HEK293 (cell line): ENCODE data around the gene IQSEC1.

ENCODE experiments used
- CTCF ChIA-PET: fragments of 350-600 bp; formaldehyde crosslinking; extraction: SDS; loops from one replicate; lab custom pipeline; 2021; ENCODE audit warnings: antibody characterized with exemption; lab: Yijun Ruan, JAX
- POLR2A ChIA-PET: fragments of 300-600 bp; formaldehyde crosslinking; extraction: SDS; loops from one replicate; lab custom pipeline; 2020; ENCODE audit warnings: antibody characterized with exemption, inconsistent platforms; lab: Yijun Ruan, JAX
- H3K27ac ChIP-seq: fragments of 200-500 bp; sonication (Bioruptor generic); 2 replicates; pipeline ENCODE4 v1.5.1; 2014; ENCODE audit warnings: low read depth, low read length, control low read depth, inconsistent platforms; ENCODE audit errors: extremely low read depth
- H3K36me3 ChIP-seq, 2 experiments: fragments of 200-500 bp in 1 of 2; sonication (Bioruptor generic) in 1 of 2; 1 replicate in 1 of 2; 2 replicates in 1 of 2; pipeline ENCODE4 v1.5.1; 2014 to 2017; ENCODE audit warnings: inconsistent platforms in 2 of 2, low read length in 2 of 2; ENCODE audit not compliant: control insufficient read depth in 2 of 2, insufficient read depth in 1 of 2
- H3K4me1 ChIP-seq: fragments of 200-500 bp; sonication (Bioruptor generic); 2 replicates; pipeline ENCODE4 v1.5.1; 2014; ENCODE audit warnings: mild to moderate bottlenecking, low read length, inconsistent platforms; ENCODE audit not compliant: control insufficient read depth, insufficient read depth
- H3K4me3 ChIP-seq: 2 replicates; pipeline ENCODE4 v1.5.1; 2011; ENCODE audit warnings: low read depth, mild to moderate bottlenecking, control low read depth, low read length, moderate library complexity
- H3K9me3 ChIP-seq: fragments of 200-500 bp; sonication (Bioruptor generic); 2 replicates; pipeline ENCODE4 v1.5.1; 2014; ENCODE audit warnings: low read depth, low read length, inconsistent platforms; ENCODE audit not compliant: control insufficient read depth, insufficient read depth
- EGR2 ChIP-seq: fragments of 450-650 bp; formaldehyde crosslinking; IDR thresholded peaks from 2 replicates; pipeline ENCODE4 v1.5.1; 2016; ENCODE audit warnings: low read depth, missing biosample characterization, missing genetic modification characterization
- MZF1 ChIP-seq: fragments of 450-650 bp; formaldehyde crosslinking; IDR thresholded peaks from 2 replicates; pipeline ENCODE4 v1.5.1; 2017; ENCODE audit warnings: missing biosample characterization, missing genetic modification characterization, borderline replicate concordance
- ZNF239 ChIP-seq: fragments of 450-650 bp; formaldehyde crosslinking; IDR thresholded peaks from 2 replicates; pipeline ENCODE4 v1.5.1; 2016; ENCODE audit warnings: missing biosample characterization, missing genetic modification characterization
- ZNF274 ChIP-seq, 2 experiments: fragments of 200-500 bp in 1 of 2; fragments of 450-650 bp in 1 of 2; sonication (Bioruptor generic) in 1 of 2; formaldehyde crosslinking in 1 of 2; IDR thresholded peaks; 2 replicates each; pipeline versions ENCODE4 v1.5.1 to v1.6.1; 2014 to 2016; ENCODE audit warnings: borderline replicate concordance in 1 of 2, inconsistent platforms in 1 of 2, low read length in 1 of 2, missing biosample characterization in 1 of 2, missing genetic modification characterization in 1 of 2
- ZNF311 ChIP-seq: fragments of 450-650 bp; formaldehyde crosslinking; IDR thresholded peaks from 2 replicates; pipeline ENCODE4 v1.5.1; 2017; ENCODE audit warnings: missing biosample characterization, missing genetic modification characterization, borderline replicate concordance
- ZNF37A ChIP-seq: fragments of 450-650 bp; IDR thresholded peaks from 2 replicates; pipeline ENCODE4 v1.5.1; 2018; ENCODE audit warnings: missing biosample characterization, missing genetic modification characterization
- ZNF404 ChIP-seq: fragments of 450-650 bp; formaldehyde crosslinking; IDR thresholded peaks from 2 replicates; pipeline ENCODE4 v1.5.1; 2017; ENCODE audit warnings: missing biosample characterization, missing genetic modification characterization
- ZNF426 ChIP-seq: fragments of 450-650 bp; formaldehyde crosslinking; IDR thresholded peaks from 2 replicates; pipeline ENCODE4 v1.5.1; 2017; ENCODE audit warnings: missing biosample characterization, missing genetic modification characterization, mild to moderate bottlenecking, inconsistent platforms, moderate library complexity
- ZNF530 ChIP-seq: fragments of 450-650 bp; formaldehyde crosslinking; IDR thresholded peaks from 2 replicates; pipeline ENCODE4 v1.5.1; 2016; ENCODE audit warnings: low read depth, missing biosample characterization, missing genetic modification characterization
- ZNF776 ChIP-seq: fragments of 450-650 bp; formaldehyde crosslinking; IDR thresholded peaks from 2 replicates; pipeline ENCODE4 v1.5.0; 2017; ENCODE audit warnings: missing biosample characterization, missing genetic modification characterization, borderline replicate concordance
- ZNF843 ChIP-seq: fragments of 450-650 bp; formaldehyde crosslinking; IDR thresholded peaks from 2 replicates; pipeline ENCODE4 v1.5.1; 2016; ENCODE audit warnings: missing biosample characterization, missing genetic modification characterization
- TF ChIP-seq, protein P1 (sequence below): fragments of 450-650 bp; formaldehyde crosslinking; IDR thresholded peaks from 2 replicates; pipeline ENCODE4 v1.5.1; 2016; ENCODE audit warnings: missing biosample characterization, missing genetic modification characterization
- TF ChIP-seq, protein P2 (sequence below): fragments of 450-650 bp; IDR thresholded peaks from 2 replicates; pipeline ENCODE4 v1.5.1; 2018; ENCODE audit warnings: missing biosample characterization, mild to moderate bottlenecking, missing genetic modification characterization
- TF ChIP-seq, protein P3 (sequence below): fragments of 450-650 bp; formaldehyde crosslinking; IDR thresholded peaks from 2 replicates; pipeline ENCODE4 v1.5.1; 2017; ENCODE audit warnings: missing biosample characterization, missing genetic modification characterization
- TF ChIP-seq, protein P4 (sequence below): fragments of 450-650 bp; formaldehyde crosslinking; IDR thresholded peaks from 2 replicates; pipeline ENCODE4 v1.5.1; 2017; ENCODE audit warnings: missing biosample characterization, missing genetic modification characterization
- TF ChIP-seq, protein P5 (sequence below): fragments of 450-650 bp; formaldehyde crosslinking; IDR thresholded peaks from 2 replicates; pipeline ENCODE4 v1.5.1; 2016; ENCODE audit warnings: missing biosample characterization, missing genetic modification characterization
- TF ChIP-seq, protein P6 (sequence below): fragments of 450-650 bp; formaldehyde crosslinking; IDR thresholded peaks from 2 replicates; pipeline ENCODE4 v1.5.1; 2016; ENCODE audit warnings: missing biosample characterization, missing genetic modification characterization

The IQSEC1 gene

DNA sequence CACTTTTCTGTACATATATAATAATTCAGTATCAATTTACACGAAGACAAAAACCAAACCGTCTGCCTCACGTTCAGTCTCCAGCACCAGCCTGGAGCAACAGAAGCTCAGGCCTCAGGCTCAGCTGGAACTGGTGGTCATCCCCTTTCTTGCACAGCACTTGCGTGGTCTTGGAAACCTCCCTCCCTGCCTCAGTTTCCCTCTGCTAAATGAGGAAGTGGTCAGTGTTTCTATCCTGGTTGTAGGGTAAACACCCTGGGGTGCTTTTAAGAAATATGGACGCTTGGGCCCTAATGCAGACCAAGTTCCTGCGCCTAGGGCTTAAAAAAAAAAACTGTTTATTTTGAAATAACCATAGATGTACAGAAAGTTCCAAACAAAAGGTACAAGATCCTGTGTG, 21.6 kb downstream of the IQSEC1 start:
- Histone ChIP-seq H3K36me3 (no peaks in the 10 kb centered on the region), H3K4me1 (no peaks in the 10 kb centered on the region), H3K4me3 (no peak overlapping the region), H3K9me3 (no peaks in the 10 kb centered on the region), H3K27ac (no peak overlapping the region)
- ChIA-PET CTCF (no interaction called here), POLR2A (no interaction called here)
- no peak for TF ChIP-seq ZNF530
- no peak for TF ChIP-seq EGR2 (tag by site-specific recombination)
- TF ChIP-seq ZNF843 (tag by site-specific recombination), result no peak
- TF ChIP-seq, protein P1, sequence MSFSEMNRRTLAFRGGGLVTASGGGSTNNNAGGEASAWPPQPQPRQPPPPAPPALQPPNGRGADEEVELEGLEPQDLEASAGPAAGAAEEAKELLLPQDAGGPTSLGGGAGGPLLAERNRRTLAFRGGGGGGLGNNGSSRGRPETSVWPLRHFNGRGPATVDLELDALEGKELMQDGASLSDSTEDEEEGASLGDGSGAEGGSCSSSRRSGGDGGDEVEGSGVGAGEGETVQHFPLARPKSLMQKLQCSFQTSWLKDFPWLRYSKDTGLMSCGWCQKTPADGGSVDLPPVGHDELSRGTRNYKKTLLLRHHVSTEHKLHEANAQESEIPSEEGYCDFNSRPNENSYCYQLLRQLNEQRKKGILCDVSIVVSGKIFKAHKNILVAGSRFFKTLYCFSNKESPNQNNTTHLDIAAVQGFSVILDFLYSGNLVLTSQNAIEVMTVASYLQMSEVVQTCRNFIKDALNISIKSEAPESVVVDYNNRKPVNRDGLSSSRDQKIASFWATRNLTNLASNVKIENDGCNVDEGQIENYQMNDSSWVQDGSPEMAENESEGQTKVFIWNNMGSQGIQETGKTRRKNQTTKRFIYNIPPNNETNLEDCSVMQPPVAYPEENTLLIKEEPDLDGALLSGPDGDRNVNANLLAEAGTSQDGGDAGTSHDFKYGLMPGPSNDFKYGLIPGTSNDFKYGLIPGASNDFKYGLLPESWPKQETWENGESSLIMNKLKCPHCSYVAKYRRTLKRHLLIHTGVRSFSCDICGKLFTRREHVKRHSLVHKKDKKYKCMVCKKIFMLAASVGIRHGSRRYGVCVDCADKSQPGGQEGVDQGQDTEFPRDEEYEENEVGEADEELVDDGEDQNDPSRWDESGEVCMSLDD (tag by site-specific recombination), result no peak
- TF ChIP-seq ZNF239 (tag by site-specific recombination), result no peak
- TF ChIP-seq ZNF776 (tag by site-specific recombination), result no peak
- TF ChIP-seq, protein P2, sequence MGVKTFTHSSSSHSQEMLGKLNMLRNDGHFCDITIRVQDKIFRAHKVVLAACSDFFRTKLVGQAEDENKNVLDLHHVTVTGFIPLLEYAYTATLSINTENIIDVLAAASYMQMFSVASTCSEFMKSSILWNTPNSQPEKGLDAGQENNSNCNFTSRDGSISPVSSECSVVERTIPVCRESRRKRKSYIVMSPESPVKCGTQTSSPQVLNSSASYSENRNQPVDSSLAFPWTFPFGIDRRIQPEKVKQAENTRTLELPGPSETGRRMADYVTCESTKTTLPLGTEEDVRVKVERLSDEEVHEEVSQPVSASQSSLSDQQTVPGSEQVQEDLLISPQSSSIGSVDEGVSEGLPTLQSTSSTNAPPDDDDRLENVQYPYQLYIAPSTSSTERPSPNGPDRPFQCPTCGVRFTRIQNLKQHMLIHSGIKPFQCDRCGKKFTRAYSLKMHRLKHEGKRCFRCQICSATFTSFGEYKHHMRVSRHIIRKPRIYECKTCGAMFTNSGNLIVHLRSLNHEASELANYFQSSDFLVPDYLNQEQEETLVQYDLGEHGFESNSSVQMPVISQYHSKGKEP (tag by site-specific recombination), result no peak
- TF ChIP-seq, protein P3, sequence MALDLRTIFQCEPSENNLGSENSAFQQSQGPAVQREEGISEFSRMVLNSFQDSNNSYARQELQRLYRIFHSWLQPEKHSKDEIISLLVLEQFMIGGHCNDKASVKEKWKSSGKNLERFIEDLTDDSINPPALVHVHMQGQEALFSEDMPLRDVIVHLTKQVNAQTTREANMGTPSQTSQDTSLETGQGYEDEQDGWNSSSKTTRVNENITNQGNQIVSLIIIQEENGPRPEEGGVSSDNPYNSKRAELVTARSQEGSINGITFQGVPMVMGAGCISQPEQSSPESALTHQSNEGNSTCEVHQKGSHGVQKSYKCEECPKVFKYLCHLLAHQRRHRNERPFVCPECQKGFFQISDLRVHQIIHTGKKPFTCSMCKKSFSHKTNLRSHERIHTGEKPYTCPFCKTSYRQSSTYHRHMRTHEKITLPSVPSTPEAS (tag by site-specific recombination), result no peak
- TF ChIP-seq MZF1 (tag by site-specific recombination), result no peak
- no peak for TF ChIP-seq ZNF426
- TF ChIP-seq, protein P4, sequence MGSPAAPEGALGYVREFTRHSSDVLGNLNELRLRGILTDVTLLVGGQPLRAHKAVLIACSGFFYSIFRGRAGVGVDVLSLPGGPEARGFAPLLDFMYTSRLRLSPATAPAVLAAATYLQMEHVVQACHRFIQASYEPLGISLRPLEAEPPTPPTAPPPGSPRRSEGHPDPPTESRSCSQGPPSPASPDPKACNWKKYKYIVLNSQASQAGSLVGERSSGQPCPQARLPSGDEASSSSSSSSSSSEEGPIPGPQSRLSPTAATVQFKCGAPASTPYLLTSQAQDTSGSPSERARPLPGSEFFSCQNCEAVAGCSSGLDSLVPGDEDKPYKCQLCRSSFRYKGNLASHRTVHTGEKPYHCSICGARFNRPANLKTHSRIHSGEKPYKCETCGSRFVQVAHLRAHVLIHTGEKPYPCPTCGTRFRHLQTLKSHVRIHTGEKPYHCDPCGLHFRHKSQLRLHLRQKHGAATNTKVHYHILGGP (tag by site-specific recombination), result no peak
- TF ChIP-seq, protein P5, sequence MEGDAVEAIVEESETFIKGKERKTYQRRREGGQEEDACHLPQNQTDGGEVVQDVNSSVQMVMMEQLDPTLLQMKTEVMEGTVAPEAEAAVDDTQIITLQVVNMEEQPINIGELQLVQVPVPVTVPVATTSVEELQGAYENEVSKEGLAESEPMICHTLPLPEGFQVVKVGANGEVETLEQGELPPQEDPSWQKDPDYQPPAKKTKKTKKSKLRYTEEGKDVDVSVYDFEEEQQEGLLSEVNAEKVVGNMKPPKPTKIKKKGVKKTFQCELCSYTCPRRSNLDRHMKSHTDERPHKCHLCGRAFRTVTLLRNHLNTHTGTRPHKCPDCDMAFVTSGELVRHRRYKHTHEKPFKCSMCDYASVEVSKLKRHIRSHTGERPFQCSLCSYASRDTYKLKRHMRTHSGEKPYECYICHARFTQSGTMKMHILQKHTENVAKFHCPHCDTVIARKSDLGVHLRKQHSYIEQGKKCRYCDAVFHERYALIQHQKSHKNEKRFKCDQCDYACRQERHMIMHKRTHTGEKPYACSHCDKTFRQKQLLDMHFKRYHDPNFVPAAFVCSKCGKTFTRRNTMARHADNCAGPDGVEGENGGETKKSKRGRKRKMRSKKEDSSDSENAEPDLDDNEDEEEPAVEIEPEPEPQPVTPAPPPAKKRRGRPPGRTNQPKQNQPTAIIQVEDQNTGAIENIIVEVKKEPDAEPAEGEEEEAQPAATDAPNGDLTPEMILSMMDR (tag by site-specific recombination), result no peak
- TF ChIP-seq, protein P6, sequence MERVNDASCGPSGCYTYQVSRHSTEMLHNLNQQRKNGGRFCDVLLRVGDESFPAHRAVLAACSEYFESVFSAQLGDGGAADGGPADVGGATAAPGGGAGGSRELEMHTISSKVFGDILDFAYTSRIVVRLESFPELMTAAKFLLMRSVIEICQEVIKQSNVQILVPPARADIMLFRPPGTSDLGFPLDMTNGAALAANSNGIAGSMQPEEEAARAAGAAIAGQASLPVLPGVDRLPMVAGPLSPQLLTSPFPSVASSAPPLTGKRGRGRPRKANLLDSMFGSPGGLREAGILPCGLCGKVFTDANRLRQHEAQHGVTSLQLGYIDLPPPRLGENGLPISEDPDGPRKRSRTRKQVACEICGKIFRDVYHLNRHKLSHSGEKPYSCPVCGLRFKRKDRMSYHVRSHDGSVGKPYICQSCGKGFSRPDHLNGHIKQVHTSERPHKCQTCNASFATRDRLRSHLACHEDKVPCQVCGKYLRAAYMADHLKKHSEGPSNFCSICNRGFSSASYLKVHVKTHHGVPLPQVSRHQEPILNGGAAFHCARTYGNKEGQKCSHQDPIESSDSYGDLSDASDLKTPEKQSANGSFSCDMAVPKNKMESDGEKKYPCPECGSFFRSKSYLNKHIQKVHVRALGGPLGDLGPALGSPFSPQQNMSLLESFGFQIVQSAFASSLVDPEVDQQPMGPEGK (tag by site-specific recombination), result no peak
- no peak for TF ChIP-seq ZNF404
- no peak for TF ChIP-seq ZNF274 (IDR thresholded peaks at IDR 0.05; ENCODE audit: low read length)
- no peak for TF ChIP-seq ZNF274 (tag by site-specific recombination; IDR thresholded peaks at IDR 0.05; ENCODE audit: borderline replicate concordance)
- TF ChIP-seq ZNF37A, result no peak
- no peak for TF ChIP-seq ZNF311 (tag by site-specific recombination)
